NB4 (cell line): ENCODE data around the gene IKZF4.

Experiments
- CTCF ChIP-seq: IDR thresholded peaks from one replicate; pipeline ENCODE4 v1.5.1; 2012; ENCODE audit warnings: low read depth, low read length
- POLR2A ChIP-seq: IDR thresholded peaks from 2 replicates; pipeline ENCODE4 v1.6.1; 2011; ENCODE audit warnings: mild to moderate bottlenecking; ENCODE audit not compliant: insufficient read length; ENCODE audit errors: extremely low read depth

GRCh38 chr12:56037161-56037560, 16.3 kb downstream of the IKZF4 start:
- TF ChIP-seq CTCF = no peak
- no peak for TF ChIP-seq POLR2A
